ENCODE measurements around the gene NCR1.

DNA sequence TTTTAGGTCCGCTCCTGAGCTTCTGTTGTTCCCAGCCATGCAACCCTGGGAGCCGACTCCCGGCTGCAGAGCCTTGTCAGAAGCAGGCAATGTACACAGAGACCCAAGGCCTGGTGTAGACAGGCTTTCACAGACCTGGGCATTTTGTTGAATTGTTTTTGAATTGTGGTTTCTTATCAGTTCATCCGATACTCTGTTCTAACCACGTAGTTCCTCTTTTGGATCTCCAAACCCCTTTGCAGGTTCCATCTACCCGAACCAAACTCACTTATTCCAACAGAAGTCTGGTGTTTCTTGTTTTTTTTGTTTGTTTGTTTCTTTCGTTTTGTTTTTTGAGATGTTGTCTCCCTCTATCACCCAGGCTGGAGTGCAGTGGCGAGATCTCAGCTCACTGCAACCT lies 53.9 kb downstream of the NCR1 start:
- no peak for TF ChIP-seq CTCF (conservative IDR thresholded peaks at IDR 0.05)
- TF ChIP-seq EZH2 (IDR thresholded peaks at IDR 0.05; ENCODE audit: low read depth), result no peak

Measured in PC-9 (cell line).